ENCODE measurements around the gene SLC30A4.
A peak's percentile ranks its signal among the peaks of the same experiment; 100 is the strongest.
"Not testable (repeated sequence)": the region's sequence is repeated elsewhere in the genome, so short reads cannot be mapped to it uniquely, and the experiment has no call there.

Gene SLC30A4

DNA sequence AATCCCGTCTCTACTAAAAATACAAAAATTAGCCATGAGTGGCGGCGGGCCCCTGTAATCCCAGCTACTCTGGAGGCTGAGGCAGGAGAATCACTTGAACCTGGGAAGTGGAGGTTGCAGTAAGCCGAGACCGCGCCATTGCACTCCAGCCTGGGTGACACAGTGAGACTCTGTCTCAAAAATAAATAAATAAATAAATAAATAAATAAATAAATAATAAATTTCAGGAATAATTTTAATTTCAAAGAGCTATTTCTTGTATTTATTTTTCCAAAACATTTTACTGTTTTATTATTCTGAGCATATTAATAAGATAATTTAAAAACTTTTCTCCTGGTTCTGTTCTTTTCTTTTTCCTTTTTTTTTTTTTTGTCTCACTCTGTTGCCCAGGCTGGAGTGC, 15.4 kb downstream of the SLC30A4 start:
- not testable (repeated sequence) for DNase-seq (ENCODE audit: low spot score)

DNA sequence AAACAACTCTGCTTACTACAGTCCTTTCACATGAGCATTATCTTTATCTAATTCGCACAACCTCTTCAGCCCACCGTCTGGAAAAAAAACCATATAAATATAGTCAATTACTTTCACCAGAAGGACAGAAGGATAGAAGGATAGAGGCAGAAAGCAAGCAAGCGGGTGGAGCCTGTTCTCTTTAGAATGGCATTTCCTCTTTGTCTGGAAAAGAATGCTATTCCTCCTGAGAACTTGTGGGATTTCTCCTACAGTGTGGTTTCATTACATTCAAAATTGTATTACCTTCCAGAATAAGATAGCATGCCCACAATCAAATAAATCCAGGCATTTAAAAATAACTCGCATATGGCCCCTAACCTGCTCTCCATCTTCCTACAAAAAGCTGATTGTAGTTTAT, 23.1 kb downstream of the SLC30A4 start:
- DNase-seq (ENCODE audit: low spot score): no peak

DNA sequence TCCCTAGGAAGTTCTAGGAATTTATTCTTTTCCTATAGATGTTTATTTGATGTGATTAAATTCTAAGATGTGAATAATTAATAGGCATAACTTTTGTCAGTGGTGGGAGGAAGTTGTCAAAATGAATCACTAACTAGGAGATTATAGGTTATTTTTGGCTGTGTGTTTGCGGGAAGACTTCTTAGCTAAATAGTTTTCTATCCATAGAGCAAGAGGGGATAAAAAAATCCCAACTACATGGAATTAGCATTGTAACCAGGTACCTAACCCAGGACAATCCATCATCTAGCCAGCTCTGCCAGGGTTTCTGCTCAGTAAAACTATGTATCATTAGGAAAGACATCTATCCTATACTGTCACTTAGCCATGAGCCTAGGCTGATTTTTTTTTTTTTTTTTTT, 23.9 kb downstream of the SLC30A4 start:
- DNase-seq (ENCODE audit: low spot score): no peak

DNA sequence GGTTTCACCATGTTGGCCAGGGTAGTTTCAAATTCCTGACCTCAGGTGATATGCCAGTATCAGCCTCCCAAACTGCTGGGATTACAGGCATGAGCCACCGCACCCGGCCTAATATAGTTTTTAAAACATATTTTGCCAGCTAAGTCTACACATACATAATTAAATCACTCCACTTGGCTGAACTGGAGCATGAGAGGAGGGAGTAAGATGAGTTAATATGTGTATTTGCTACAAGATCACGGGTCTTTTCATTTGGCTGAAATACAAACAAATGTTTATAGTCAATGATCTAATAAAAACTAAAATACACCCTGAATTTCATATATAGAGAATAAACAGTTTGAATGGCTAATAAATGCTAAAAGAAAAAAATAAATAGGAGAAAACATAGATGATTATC, 25.3 kb downstream of the SLC30A4 start:
- DNase-seq (ENCODE audit: low spot score): no peak

DNA sequence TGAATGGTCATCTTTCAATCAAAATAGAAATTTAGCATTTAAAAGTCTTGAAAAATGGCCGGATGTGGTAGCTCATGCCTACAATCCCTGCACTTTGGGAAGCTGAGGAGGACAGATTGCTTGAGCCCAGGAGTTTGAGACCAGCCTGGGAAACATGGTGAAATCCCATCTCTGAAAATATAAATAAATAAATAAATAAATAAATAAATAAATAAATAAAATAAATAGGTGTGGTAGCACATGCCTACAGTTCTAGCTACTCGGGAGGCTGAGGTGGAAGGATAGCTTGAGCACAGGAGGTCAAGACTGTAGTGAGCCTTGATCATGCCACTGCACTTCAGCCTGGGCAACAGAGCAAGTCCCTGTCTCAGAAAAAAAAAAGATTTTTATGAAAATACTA, 25.9 kb downstream of the SLC30A4 start:
- DNase-seq (ENCODE audit: low spot score): no peak

DNA sequence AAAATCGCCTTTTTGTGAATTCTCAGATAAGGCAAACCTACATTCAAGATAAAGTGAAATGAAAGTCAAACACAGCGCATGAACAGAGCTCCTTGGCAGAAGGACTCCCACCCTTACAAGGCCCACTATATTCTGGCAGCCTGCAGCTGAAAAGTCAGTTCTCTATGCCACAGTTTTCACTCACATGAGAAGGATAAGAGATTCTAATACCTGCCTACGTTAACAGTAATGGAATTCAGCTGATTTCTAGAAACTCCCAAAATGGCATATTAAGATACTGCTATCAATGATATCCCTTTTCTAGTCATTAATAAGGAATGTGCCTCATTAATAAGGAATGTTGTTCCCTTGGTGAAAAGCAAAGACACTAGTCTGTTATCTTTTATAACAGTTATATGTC, 27.0 kb downstream of the SLC30A4 start:
- no peak for DNase-seq (ENCODE audit: low spot score)

DNA sequence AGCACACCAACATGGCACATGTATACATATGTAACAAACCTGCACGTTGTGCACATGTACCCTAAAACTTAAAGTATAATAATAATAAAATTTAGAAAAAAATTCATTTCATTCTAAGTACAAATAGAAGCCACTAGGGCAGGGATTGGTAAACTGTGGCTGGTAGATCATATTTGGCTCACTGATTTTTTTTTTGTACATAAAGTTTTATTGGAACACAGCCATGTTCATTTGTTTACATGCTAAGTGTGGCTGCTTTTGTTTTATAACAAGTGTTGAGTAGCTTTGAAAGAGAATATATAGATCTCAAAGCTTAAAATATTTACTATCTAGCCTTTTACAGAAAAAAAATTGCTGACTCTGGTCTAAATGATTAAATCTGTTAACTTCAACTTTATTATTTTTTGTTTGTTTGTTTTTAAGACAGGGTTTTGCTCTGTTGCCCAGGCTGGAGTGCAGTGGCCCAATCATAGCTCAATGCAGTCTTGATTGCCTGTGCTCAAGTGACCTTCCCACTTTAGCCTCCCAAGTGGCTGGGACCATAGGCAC, 32.8 kb downstream of the SLC30A4 start:
- DNase-seq (ENCODE audit: low spot score): no peak

DNA sequence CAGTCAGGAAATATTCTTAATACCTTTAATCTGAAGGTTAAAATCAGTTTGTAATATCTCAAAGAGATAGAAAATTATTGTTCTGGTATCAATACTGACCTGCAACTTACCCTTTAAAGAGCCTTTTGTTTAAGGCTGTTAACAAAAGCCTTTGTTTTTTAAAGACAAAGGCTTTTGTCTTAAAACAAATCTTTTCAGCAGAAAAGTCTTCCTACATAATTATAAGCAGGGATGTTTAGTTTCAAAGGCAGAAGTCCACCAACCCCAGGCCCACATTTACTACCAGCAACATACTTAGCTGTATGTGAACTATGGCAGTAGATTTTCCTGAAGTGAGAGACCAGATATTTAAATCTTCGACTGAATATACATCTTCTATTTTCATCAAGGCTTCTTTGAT, 36.2 kb downstream of the SLC30A4 start:
- no peak for DNase-seq (ENCODE audit: low spot score)

DNA sequence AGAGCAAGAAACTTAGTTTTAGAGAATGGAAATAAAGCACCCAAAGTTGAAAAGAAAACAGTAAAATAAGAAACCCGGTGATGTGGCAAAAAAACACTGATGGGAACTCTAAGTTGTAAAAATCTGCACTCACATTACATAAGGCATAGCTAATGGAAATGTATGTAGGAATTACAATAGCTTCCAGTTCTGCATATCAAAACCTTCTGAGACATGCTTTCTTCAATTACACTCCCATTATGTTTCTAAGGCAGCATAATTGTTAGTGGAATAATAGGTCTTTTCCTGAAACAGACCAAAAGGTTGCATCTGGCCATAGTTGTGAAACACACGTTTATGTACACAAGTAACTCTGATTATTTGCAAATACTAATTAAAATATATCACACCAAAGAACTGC, 41.4 kb downstream of the SLC30A4 start:
- no peak for DNase-seq (ENCODE audit: low spot score)

DNA sequence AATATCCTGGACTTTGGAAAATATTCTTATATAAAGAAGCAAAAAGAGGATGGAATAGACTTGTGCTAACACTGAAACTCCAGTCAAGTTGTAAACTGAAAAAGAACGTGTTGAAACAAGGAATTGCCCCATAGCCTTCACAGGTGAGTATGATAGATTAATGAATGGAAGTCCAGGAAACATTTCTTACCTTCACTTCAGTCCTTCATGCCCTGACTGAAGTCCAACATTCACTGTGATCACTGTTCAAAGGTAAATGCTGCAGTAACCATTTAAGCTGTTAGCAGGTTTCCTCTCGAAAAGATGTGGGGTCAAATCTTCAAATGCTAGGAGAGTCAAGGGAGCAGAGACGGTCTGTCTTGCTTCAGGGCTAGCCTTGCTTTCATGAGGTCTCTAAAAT, 46.1 kb downstream of the SLC30A4 start:
- no peak for DNase-seq (ENCODE audit: low spot score)

DNA sequence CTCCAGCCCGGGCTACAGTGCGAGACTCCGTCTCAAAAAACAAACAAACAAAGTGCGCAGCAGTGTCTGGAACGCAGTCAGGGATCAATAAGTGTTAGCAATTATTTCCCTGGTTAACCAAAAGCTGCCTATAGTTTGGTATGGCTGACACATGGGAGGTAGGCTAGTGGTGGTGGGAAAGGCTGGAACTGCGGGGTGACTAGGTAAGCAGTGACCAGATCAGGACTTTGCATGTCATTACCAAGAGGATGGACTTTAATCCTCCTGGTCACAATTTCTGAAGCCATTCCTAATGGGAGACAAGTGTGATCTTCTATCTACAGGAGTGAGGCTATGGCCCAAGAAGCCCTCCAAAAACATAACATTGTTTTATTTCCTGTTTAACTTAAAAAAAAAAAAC, 47.8 kb downstream of the SLC30A4 start:
- no peak for DNase-seq (ENCODE audit: low spot score)

DNA sequence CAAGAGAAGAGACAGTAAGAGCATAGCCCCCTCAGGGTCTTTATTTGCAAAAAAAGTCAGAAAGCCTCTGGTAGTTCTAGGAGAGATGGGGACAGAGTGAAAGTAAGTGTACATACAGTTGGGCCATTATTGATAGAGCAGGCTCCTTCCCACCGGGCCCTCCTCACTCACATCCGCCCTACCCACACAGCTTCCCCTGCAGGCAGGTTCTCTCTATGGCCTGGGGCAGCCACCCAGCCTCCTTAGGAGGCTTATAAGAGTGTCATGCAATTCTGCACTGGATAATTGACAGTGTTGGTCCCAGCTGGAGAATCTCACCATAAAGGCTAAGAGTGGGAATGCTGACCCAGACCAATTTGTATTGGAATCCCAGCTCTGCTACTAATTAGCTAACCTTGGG, 49.5 kb downstream of the SLC30A4 start:
- DNase-seq (ENCODE audit: low spot score): no peak

DNA sequence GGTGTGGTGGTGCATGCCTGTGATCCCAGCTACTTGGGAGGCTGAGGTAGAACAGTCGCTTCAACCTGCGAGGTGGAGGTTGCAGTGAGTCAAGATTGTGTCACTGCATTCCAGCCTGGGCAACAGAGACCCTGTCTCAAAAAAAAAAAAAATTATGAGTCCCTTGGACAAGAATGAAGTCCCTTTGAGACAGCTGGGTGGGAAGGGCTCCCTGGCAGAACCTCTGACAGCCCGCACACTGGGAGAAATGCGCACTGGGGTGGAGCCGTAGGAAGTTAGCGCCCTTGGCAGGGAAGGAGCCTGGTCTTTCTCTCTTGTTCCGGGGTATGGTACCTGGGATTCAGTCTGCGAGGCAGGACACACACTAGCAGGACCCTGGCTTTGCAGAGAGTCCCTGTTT, 51.4 kb downstream of the SLC30A4 start:
- no peak for DNase-seq (ENCODE audit: low spot score)

DNA sequence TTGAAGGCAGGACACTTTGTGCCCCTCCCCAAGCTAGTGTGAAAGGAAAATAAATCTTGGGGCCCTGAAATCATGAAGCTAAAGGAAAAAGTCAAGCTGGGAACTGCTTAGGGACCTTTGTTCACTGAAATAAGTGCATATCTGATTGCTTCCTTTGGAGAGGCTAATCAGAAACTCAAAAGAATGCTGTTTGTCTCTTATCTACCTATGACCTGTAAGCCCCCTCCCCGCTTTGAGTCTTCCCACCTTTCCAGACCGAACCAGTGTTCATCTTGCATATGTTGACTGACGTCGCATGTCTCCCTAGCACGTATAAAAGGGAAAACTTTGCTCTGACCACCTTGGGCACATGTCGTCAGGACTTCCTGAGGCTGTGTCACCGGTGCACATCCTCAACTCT, 53.1 kb downstream of the SLC30A4 start:
- DNase-seq (ENCODE audit: low spot score): no peak

DNA sequence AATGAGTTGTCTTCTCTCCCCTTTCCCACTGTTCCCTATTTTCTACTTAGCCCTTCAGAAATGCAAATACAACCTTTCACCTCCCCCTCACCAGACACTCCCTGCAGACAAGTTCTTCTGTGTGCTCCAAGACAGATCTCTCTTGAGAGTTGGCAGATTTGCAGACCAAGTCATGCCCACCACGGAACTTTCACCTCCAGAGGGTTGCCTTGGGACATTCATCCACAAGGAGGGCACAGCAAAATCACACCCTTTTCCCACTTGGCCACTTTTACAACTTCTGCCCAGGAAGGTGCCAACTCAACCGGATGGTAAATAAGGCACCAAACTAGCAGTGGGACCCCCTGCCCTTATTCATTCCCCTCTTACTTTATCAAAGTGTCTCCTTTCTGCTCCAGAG, 53.5 kb downstream of the SLC30A4 start:
- no peak for DNase-seq (ENCODE audit: low spot score)

DNA sequence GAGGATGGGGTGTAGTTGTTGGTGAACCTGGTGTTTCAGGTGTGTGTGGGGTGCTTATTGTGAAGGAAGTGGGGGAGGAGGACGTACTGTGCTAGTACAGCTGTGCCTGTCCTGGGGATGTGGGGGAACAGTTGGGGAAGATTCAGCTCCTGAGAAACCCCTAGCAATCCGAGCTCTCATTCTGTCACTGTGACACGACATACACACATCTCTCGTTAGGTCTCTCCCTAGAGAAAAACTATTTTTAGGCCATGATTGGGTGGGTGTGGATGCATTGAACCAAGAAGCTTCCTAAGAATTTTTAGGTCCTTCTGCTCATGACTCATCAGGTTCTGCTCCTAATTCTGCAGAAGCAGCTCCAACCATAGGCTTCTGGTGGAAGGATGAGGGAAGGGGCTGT, 54.3 kb downstream of the SLC30A4 start:
- DNase-seq (ENCODE audit: low spot score): no peak

DNA sequence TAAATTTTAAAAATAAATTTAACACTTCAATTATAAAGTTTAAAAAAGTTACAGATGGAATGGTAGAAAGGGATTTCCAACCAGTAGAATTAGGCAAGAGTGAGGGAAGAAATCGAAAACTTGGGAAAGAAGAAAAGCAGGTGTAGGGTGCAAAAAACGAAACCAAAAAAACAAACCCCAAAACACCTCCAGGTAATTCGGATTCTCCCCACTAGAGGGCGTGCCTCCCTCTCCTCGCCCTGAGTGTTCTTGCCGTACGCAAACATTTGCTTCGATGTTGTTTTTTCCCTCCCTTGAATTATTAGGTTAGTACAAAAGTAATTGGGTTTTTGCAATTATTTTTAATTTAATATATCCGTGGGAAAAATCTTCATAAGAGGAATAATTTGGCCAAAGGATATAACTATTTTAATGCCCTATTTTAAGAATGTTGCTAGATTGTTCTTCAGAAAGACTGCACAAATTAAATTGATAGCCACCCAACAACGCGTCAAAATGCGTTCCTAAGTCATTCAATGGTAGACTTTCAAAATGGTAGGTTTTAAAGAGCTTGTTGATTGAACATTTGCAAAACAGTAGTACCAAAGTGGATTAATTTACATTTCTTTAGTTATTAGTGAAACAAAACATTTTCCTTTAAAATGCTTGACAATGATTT, 63.7 kb downstream of the SLC30A4 start:
- DNase-seq (ENCODE audit: low spot score): peak; percentile 77

DNA sequence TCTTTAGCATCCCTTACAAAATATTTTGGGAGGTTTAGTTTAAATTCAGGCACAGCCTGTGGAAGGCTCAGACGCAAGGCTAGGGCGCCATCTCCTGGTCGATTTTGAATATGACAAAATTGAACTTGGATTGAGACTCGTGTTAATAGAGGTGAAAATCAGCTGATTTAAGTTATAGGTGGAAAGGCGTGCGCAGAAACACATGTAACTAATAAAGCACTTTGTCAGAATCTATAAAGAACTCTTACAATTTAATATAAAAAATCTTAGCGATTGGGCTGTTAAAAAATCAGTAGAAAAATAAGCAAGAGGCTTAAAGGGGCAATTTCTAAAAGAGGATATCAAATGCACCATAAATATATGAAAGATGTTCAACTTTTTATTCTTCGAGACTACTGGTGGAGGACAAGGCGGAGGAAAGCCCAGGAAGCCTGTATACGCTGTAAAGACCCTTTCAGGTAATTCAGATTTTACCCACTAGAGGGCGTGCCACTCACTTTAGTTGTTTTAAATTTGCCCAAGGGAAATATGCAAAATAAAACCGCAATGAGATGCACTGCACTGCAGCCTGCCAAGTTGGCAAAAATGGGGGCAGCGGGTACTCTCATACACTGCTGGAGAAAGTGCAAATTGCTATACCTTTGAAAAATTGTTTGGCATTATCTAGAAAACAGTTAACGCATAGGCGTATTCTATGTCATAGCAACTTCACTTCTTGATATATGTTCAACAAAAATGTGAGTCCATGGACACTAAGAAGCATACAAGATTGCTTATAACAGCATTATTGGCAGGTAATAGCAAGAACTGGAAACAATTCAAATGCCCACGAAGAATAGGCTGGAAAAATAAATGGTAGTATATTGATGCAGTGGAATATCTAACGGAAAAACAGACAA, 64.7 kb downstream of the SLC30A4 start:
- DNase-seq (ENCODE audit: low spot score): peak; percentile 73

DNA sequence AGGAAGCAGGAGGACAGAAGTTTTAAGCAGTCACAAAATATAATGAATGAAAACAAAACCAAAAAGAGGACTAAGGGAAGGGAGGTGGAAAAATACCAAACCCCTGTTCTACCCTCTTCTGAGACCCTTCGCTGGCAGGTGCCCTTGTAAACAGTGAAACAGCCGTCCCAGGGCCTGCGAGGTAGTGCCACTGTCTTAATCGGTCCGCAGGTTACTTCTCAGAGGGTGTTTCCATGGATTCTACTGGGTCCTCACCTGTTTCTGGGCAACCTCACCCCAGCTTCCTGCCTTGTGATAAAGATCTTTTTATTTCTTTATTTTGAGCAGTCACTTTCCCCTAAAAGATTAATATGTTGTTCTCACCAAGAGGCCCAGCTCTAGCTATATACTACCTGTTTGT, 65.3 kb downstream of the SLC30A4 start:
- DNase-seq (ENCODE audit: low spot score): no peak

DNA sequence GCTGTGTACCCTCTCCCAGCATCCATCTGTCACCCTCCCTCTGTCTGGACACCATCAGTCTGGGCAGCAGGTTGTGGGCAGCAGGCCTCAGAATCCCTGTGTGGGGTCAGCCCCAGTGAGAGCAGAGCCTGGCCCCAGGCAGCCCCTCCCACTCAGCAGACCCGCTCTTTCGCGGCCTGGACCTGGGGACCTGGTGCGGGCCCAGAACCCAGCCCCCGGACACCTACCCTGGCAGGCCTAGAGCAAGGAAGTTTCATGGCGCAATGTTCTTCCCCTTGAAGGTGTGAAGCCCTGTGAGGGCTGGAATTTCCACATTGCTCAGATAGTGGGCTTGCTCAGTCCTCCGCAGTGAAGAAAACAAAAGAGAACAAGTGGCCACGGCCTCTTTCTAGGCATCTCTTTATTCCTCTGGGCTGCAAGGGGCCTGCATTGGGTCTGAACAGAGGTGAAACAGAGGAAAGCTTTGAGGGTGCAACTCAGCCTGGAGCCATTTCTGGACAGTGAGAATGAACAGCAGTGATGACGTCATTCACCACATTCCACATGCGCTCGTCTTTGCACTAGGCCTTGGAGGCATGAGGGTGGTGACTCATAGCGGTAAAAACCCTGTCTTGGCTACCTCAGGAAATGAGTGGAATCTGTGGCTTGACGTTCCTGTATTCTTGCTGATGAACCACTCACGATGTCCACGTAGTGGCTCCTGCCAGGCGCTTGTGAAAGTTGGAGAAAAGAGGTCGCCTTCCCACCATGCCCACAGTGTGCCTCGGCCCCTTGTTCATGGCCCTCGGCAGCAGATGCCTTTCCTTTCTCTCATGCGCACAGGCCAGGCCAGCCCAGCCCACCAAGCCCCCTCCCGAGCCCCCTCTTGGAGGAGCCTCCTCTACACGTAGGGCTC, 66.1 kb downstream of the SLC30A4 start:
- DNase-seq (ENCODE audit: low spot score): no peak

DNA sequence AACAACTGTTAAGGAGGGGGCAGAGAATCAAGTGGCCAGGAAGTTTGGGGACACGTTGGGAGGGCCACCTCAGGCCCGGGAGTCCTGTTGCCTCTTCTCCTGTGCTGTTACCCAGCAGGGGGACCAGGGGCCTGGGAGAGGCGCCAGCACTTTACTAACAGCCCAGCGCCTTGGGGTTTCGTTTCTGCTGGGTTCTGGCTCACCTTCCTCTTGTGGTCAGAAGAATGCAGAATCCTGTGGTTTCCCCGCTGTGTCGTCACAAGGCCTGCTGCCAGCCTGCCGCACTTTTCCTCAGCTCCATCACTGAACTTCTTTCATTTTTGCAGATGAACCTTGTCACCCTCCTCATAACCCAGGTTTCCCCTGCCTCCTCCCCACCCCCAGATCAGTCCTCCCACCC, 67.7 kb downstream of the SLC30A4 start:
- DNase-seq (ENCODE audit: low spot score): no peak

DNA sequence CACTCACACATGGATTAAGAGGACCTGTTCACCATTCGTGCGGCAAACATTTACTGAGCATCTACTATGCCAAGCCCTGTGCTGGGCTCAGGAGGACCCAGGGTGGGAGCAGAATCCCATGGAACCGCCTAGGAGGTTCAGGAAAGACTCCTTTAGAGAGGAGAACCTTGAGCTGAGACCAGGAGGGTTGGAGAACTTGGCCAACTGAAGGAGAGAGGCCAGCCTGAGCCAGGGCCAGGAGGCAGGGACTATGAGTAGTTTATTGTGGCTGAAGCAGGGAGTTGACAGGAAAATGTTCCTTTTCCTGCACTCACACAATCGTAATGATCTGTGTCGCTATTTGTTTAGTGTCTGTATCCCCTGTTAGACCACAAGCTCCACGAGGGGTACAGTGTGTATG, 71.3 kb downstream of the SLC30A4 start:
- DNase-seq (ENCODE audit: low spot score): no peak

All from ecto neural progenitor cell (in vitro differentiated cells).